HG03097 (cell line): ENCODE data around the gene ZNRF1.

Experiments used
- ATAC-seq: cut with Tn5 transposase; IDR thresholded peaks from one replicate; pipeline ENCODE4 v1.9.1; 2021; ENCODE audit not compliant: unreplicated experiment, low FRiP score

Gene ZNRF1

GRCh38 chr16:75138636-75139035, 139.8 kb downstream of the ZNRF1 start:
- peak; percentile 64 for ATAC-seq

- ATAC-seq: no peak
Observed at GRCh38 chr16:75139498-75139897, 140.7 kb downstream of the ZNRF1 start.

GRCh38 chr16:75143941-75144340, 145.1 kb downstream of the ZNRF1 start:
- ATAC-seq: no peak

- no peak for ATAC-seq
Observed at GRCh38 chr16:75147968-75148310, 149.1 kb downstream of the ZNRF1 start.

GRCh38 chr16:75148311-75149195, 149.7 kb downstream of the ZNRF1 start, which contains the start of gene ZFP1:
TSS of gene ZFP1 (plus strand) at chr16:75148524. CDS start at chr16:75152952, 4,428 bp downstream.
- peak; percentile 79 for ATAC-seq

- ATAC-seq: no peak
Observed at GRCh38 chr16:75151798-75152197, 153.0 kb downstream of the ZNRF1 start.

GRCh38 chr16:75152635-75153034, 153.8 kb downstream of the ZNRF1 start:
- ATAC-seq: no peak

GRCh38 chr16:75160386-75160785, 161.6 kb downstream of the ZNRF1 start:
- ATAC-seq: no peak
